ENCODE data around the gene TLE1.

The TLE1 gene

GRCh38 chr9:81621118-81621517 is 68.2 kb downstream of the TLE1 start:
- no peak overlapping the region for H3K4me3 ChIP-seq (ENCODE audit: low read length)
- no peak for DNase-seq (ENCODE audit: low read depth)
- TF ChIP-seq CTCF (conservative IDR thresholded peaks at IDR 0.05; ENCODE audit: low read depth, low read length) = no peak

DNA sequence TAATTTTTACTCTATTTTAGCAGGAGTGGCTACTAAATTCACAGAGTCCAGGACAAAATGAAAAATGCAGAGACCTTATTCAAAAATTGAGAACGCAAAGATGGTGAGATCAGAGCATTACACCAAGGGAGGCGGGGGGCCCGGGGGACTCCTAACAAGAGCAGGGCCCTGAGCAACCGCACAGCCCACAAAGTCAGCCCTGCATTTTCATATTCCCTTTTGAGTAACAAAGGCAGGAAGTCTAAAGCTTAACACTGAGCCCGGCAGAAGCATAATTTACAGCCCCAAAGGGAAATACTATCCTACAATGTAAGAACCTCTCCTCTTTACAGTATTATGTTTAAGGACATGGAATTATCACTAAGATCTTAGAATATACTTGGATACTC is 69.4 kb downstream of the TLE1 start:
- no peak overlapping the region for H3K4me3 ChIP-seq (ENCODE audit: low read length)
- no peak for TF ChIP-seq CTCF (conservative IDR thresholded peaks at IDR 0.05; ENCODE audit: low read depth, low read length)
- DNase-seq (ENCODE audit: low read depth) = no peak

- TF ChIP-seq CTCF (conservative IDR thresholded peaks at IDR 0.05; ENCODE audit: low read depth, low read length) = no peak
- no peak for DNase-seq (ENCODE audit: low read depth)
- no peak overlapping the region for H3K4me3 ChIP-seq (ENCODE audit: low read length)
Measured at GRCh38 chr9:81619353-81620001, 69.9 kb downstream of the TLE1 start.

DNA sequence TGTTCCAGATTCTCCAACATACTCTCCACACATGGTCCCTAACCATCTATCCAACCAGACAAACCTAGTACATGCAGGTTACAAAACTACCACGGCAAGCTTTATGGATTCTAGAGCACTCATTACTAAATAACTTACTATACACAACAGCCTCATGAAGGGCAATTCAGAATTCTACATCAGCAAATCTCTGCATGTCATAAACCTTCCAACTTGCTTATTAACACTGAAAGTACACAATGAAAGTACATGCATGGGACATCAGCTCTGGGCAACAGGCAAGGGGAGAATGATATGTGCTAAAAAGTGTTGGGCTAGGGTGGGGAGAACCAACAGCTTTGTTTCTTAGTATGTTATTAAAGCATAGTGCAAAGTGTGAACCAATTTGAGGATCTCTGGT is 70.4 kb downstream of the TLE1 start:
- no peak for DNase-seq (ENCODE audit: low read depth)
- H3K4me3 ChIP-seq (ENCODE audit: low read length) = no peak overlapping the region
- TF ChIP-seq CTCF (conservative IDR thresholded peaks at IDR 0.05; ENCODE audit: low read depth, low read length) = no peak

DNA sequence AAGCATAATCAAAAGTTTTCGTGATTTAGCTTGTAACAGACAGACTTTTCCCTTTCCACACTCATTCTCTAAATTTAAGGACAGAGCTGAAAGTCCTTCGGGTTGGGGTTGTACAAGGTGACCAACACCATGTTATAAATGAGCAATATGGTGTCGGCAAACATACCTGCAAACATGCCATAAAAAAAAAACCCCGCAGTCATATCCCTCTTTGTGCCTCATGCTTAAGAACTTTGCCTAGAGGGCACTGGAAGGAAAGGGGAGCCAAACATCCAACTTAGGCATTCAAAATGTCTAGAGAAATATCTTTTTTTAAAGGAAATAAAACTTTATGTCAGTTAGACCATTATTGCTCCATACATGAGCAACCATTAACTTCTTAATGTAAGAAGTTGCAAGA is 73.2 kb downstream of the TLE1 start:
- DNase-seq (ENCODE audit: low read depth) = no peak
- H3K4me3 ChIP-seq (ENCODE audit: low read length) = no peak overlapping the region
- no peak for TF ChIP-seq CTCF (conservative IDR thresholded peaks at IDR 0.05; ENCODE audit: low read depth, low read length)

GRCh38 chr9:81614335-81614734 is 75.0 kb downstream of the TLE1 start:
- no peak overlapping the region for H3K4me3 ChIP-seq (ENCODE audit: low read length)
- TF ChIP-seq CTCF (conservative IDR thresholded peaks at IDR 0.05; ENCODE audit: low read depth, low read length) = no peak
- DNase-seq (ENCODE audit: low read depth) = no peak

DNA sequence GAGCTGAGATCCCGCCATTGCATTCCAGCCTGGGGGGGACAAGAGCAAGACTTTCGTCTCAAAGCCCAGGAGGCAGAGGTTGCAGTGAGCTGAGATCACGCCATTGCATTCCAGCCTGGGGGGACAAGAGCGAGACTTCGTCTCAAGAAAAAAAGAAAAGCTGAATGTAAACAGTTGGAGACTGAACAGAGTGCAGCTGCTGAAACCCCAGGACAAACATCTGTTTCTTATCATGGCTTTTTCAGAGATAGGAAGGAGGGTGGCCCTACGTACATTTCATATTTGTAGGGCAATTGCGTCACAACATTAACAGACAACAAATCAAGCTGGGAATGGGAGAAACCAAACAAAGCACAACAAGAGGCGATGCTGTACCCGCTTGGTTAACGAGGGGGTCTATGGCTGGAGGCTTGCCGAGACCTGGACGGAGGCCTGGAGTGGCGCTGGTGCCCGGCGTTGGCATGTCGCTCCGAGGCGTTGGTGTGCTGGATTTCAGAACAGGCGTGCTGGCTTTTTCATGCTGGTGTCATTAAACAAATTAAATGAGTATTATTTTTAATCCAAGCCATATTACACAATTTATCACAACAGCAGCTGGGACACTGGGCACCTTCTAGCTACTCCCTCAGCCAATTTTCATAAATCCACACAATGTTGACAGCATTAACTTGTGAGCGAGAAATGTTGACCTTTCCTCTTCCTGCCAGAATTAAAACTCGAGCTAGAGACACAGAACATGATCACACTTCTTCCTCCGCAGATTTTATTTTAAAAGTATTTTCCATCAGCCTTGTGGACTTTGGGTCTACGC is 76.1 kb downstream of the TLE1 start:
- no peak overlapping the region for H3K4me3 ChIP-seq (ENCODE audit: low read length)

More for the DNA sequence above, 76.1 kb downstream of the TLE1 start:
- DNase-seq (ENCODE audit: low read depth) = no peak
- TF ChIP-seq CTCF (conservative IDR thresholded peaks at IDR 0.05; ENCODE audit: low read depth, low read length) = no peak
